Measurements from ENCODE around the gene VPS26B.

- TF ChIP-seq CTCF (IDR thresholded peaks at IDR 0.05; ENCODE audit: insufficient read depth, low read depth, low read length) (no peak), EZH2 (IDR thresholded peaks at IDR 0.05; ENCODE audit: insufficient read depth, low read length) (no peak)
Measured at GRCh38 chr11:134199531-134199930, 24.9 kb upstream of the VPS26B start.
